ENCODE results near the gene NBAS.
A peak's percentile ranks its signal among the peaks of the same experiment; 100 is the strongest.

NBAS gene

GRCh38 chr2:15596968-15597367 lies 35.8 kb upstream of the NBAS start:
- peaks cover 10% of the 10 kb centered on the region for H3K4me1 ChIP-seq (ENCODE audit: insufficient read depth, low read length)
- no peak overlapping the region for H3K4me3 ChIP-seq (ENCODE audit: low read length)
- no peak overlapping the region for H2AFZ ChIP-seq (ENCODE audit: low read depth, low read length)
- H3K27me3 ChIP-seq (ENCODE audit: insufficient read depth, low read length) = no peaks in the 10 kb centered on the region
- peaks cover 76% of the 10 kb centered on the region for H3K36me3 ChIP-seq (ENCODE audit: insufficient read depth, low read length)
- H3K9me3 ChIP-seq (ENCODE audit: low read length) = no peaks in the 10 kb centered on the region

GRCh38 chr2:15596350-15596749 lies 35.2 kb upstream of the NBAS start:
- Histone ChIP-seq H2AFZ (ENCODE audit: low read depth, low read length) (no peak overlapping the region), H3K36me3 (ENCODE audit: insufficient read depth, low read length) (peaks cover 70% of the 10 kb centered on the region), H3K4me1 (ENCODE audit: insufficient read depth, low read length) (peaks cover 11% of the 10 kb centered on the region), H3K9me3 (ENCODE audit: low read length) (no peaks in the 10 kb centered on the region), H3K27me3 (ENCODE audit: insufficient read depth, low read length) (no peaks in the 10 kb centered on the region), H3K4me3 (ENCODE audit: low read length) (no peak overlapping the region)

DNA sequence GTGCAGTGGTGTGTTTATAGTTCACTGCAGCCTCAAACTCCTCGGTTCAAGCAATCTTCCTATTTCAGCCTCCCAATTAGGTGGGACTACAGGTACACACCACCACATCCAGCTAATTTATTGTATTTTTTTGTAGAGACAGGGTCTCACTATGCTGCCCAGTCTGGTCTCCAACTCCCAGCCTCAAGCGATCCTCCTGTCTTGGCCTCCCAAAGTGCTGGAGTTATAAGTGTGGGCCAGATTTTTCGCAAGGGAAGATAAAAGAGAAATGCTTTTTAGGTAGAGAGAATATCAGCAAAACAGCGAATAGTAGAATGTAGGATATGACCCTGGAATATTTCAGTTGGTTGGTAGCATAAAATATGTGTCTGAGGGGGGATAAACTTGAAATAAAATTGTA lies 34.8 kb upstream of the NBAS start:
- H3K4me3 ChIP-seq (ENCODE audit: low read length) = no peak overlapping the region
- H2AFZ ChIP-seq (ENCODE audit: low read depth, low read length) = no peak overlapping the region
- H3K36me3 ChIP-seq (ENCODE audit: insufficient read depth, low read length) = peaks cover 66% of the 10 kb centered on the region
- no peaks in the 10 kb centered on the region for H3K9me3 ChIP-seq (ENCODE audit: low read length)
- no peaks in the 10 kb centered on the region for H3K27me3 ChIP-seq (ENCODE audit: insufficient read depth, low read length)
- peaks cover 15% of the 10 kb centered on the region for H3K4me1 ChIP-seq (ENCODE audit: insufficient read depth, low read length)

DNA sequence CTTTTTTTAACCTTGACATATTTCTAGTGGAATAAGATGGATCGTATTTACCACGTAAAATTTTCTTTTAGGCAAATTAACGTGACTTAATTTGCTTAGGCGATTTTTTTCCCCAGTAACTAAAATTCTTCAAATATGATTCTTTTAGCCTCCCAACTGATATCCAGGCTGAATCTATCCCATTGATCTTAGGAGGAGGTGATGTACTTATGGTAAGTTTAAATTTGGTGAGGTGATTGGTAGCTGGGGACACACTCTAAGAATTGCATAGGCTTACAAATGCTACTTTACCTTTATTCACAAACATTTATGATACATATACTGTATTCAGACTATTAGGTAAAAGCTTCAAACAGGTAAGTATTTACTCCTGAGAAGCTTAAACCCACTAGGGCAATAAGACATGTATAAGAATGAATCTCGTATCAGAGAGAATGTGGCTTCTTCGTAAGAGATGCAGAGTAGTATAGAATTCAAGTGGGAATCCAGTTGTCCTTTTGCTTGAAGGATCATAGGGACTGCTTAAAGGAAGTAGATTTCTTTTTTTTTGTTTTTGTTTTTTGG lies 34.3 kb upstream of the NBAS start:
- Histone ChIP-seq H3K4me1 (ENCODE audit: insufficient read depth, low read length) (peaks cover 17% of the 10 kb centered on the region), H3K4me3 (ENCODE audit: low read length) (no peak overlapping the region), H3K27me3 (ENCODE audit: insufficient read depth, low read length) (no peaks in the 10 kb centered on the region), H3K36me3 (ENCODE audit: insufficient read depth, low read length) (peaks cover 62% of the 10 kb centered on the region), H3K9me3 (ENCODE audit: low read length) (no peaks in the 10 kb centered on the region), H2AFZ (ENCODE audit: low read depth, low read length) (no peak overlapping the region)

DNA sequence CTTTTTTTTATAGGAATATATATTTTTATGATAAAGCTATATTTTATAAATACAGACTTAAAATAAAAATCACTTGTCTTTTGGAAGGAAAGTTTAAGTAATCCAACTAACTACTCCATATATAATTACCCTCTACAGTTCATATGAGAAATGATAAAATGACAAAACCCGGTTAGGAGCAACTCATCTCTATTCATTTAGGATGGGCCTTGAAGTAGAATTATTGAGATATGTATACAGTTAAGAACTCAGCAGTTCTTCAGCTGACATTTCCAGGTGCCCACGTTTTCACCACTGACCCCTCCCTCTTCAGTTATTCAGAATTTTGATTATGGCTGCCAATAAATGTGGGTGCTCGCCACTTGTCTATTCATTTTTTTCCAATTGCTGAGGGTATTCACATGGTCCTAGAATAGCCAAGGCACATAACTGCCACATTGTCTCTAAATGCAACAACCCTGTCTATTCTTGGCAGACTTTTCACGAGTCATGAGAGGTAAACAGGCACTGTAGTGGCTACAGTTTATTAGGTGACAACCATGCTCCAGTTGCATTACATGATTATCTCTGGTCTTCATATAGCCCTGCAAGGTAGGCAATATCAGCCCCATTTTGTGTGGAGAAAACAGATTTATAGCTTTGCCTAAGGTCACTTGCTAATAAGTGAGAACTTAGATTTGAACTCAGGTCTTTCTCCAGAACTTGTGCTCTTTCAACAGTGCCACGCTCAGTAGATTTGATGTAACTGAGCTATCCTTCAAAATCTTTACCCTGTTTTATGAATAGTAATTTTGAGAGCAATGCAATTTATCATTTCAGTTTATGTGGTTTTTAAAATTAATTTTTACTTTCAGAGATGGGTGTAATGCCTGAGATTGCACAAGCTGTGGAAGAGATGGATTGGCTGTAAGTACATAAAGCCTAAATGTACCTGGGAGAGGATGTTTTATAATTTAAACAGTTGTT lies 33.4 kb upstream of the NBAS start:
- Histone ChIP-seq H2AFZ (ENCODE audit: low read depth, low read length) (no peak overlapping the region), H3K9me3 (ENCODE audit: low read length) (no peaks in the 10 kb centered on the region), H3K4me3 (ENCODE audit: low read length) (no peak overlapping the region), H3K27me3 (ENCODE audit: insufficient read depth, low read length) (no peaks in the 10 kb centered on the region), H3K4me1 (ENCODE audit: insufficient read depth, low read length) (peaks cover 17% of the 10 kb centered on the region), H3K36me3 (ENCODE audit: insufficient read depth, low read length) (peaks cover 53% of the 10 kb centered on the region)

GRCh38 chr2:15593327-15593705 lies 32.2 kb upstream of the NBAS start:
- Histone ChIP-seq H3K4me1 (ENCODE audit: insufficient read depth, low read length) (peaks cover 17% of the 10 kb centered on the region), H3K9me3 (ENCODE audit: low read length) (no peaks in the 10 kb centered on the region), H2AFZ (ENCODE audit: low read depth, low read length) (no peak overlapping the region), H3K36me3 (ENCODE audit: insufficient read depth, low read length) (peaks cover 42% of the 10 kb centered on the region), H3K27me3 (ENCODE audit: insufficient read depth, low read length) (no peaks in the 10 kb centered on the region), H3K4me3 (ENCODE audit: low read length) (peak overlapping the region; percentile 99)

GRCh38 chr2:15591692-15592463 lies 30.7 kb upstream of the NBAS start, which contains the start of gene DDX1:
TSS of gene DDX1 (plus strand) at chr2:15591868. CDS start at chr2:15591934, 66 bp downstream.
- H3K36me3 ChIP-seq (ENCODE audit: insufficient read depth, low read length) = peaks cover 28% of the 10 kb centered on the region
- peak within 1 kb of the TSS; percentile 49 for H2AFZ ChIP-seq (ENCODE audit: low read depth, low read length)
- H3K9me3 ChIP-seq (ENCODE audit: low read length) = no peaks in the 10 kb centered on the region
- H3K4me1 ChIP-seq (ENCODE audit: insufficient read depth, low read length) = peaks cover 17% of the 10 kb centered on the region
- H3K4me3 ChIP-seq (ENCODE audit: low read length) = peak within 1 kb of the TSS; percentile 99
- H3K27me3 ChIP-seq (ENCODE audit: insufficient read depth, low read length) = no peaks in the 10 kb centered on the region

GRCh38 chr2:15591373-15591691 lies 30.2 kb upstream of the NBAS start:
- H2AFZ ChIP-seq (ENCODE audit: low read depth, low read length) = peak overlapping the region; percentile 49
- H3K4me3 ChIP-seq (ENCODE audit: low read length) = peak overlapping the region; percentile 99
- H3K27me3 ChIP-seq (ENCODE audit: insufficient read depth, low read length) = no peaks in the 10 kb centered on the region
- peaks cover 23% of the 10 kb centered on the region for H3K36me3 ChIP-seq (ENCODE audit: insufficient read depth, low read length)
- no peaks in the 10 kb centered on the region for H3K9me3 ChIP-seq (ENCODE audit: low read length)
- H3K4me1 ChIP-seq (ENCODE audit: insufficient read depth, low read length) = peaks cover 17% of the 10 kb centered on the region

GRCh38 chr2:15588329-15588919 lies 27.3 kb upstream of the NBAS start:
- H3K4me1 ChIP-seq (ENCODE audit: insufficient read depth, low read length) = peaks cover 14% of the 10 kb centered on the region
- H3K36me3 ChIP-seq (ENCODE audit: insufficient read depth, low read length) = peaks cover 1% of the 10 kb centered on the region
- H3K4me3 ChIP-seq (ENCODE audit: low read length) = no peak overlapping the region

GRCh38 chr2:15584767-15585469 lies 23.8 kb upstream of the NBAS start:
- no peak overlapping the region for H2AFZ ChIP-seq (ENCODE audit: low read depth, low read length)
- H3K4me1 ChIP-seq (ENCODE audit: insufficient read depth, low read length) = no peaks in the 10 kb centered on the region
- H3K4me3 ChIP-seq (ENCODE audit: low read length) = no peak overlapping the region
- no peaks in the 10 kb centered on the region for H3K36me3 ChIP-seq (ENCODE audit: insufficient read depth, low read length)
- H3K9me3 ChIP-seq (ENCODE audit: low read length) = no peaks in the 10 kb centered on the region
- H3K27me3 ChIP-seq (ENCODE audit: insufficient read depth, low read length) = no peaks in the 10 kb centered on the region

More at GRCh38 chr2:15588329-15588919, 27.3 kb upstream of the NBAS start:
- no peaks in the 10 kb centered on the region for H3K27me3 ChIP-seq (ENCODE audit: insufficient read depth, low read length)
- peak overlapping the region; percentile 39 for H2AFZ ChIP-seq (ENCODE audit: low read depth, low read length)
- no peaks in the 10 kb centered on the region for H3K9me3 ChIP-seq (ENCODE audit: low read length)

DNA sequence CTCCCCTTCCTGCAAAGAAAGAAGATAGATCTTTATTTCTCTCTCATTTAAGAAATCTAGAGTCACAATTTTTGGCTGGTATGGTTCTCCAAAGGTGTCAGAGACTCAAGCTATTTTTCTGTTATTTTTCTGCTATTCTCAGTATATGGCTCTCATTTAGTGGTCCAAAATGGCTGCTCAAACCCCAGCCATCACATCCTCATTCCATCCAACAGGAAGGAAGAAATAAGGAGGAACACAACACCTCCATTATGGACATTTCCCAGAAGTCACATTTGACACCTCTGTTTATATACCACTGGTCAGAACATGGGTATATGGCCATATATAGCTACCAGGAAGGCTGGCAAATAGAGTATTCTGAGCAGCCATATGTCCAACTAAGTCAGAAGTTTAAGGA lies 23.2 kb upstream of the NBAS start:
- H3K4me3 ChIP-seq (ENCODE audit: low read length) = no peak overlapping the region
- no peaks in the 10 kb centered on the region for H3K4me1 ChIP-seq (ENCODE audit: insufficient read depth, low read length)
- no peaks in the 10 kb centered on the region for H3K27me3 ChIP-seq (ENCODE audit: insufficient read depth, low read length)
- H3K36me3 ChIP-seq (ENCODE audit: insufficient read depth, low read length) = no peaks in the 10 kb centered on the region
- H3K9me3 ChIP-seq (ENCODE audit: low read length) = no peaks in the 10 kb centered on the region
- no peak overlapping the region for H2AFZ ChIP-seq (ENCODE audit: low read depth, low read length)

DNA sequence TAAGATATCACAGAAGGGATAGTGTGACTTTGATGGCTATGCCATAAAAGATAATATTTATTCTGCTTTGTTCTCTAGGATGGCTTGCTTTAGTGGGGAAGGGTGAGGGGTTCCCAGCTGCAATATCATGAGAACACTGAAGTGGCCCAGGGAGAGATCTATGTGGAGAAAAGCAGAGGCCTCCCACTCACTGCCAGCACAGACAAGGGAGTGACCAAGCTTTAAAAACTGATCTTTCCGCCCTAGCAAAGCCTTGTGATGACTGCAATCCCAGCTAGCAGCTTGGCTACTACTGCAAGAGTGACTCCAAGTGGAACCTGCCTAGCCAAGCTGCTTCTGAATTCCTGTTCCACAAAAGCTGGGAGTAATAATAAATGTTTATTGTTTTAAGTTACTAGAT lies 22.7 kb upstream of the NBAS start:
- H3K27me3 ChIP-seq (ENCODE audit: insufficient read depth, low read length) = no peaks in the 10 kb centered on the region
- no peaks in the 10 kb centered on the region for H3K36me3 ChIP-seq (ENCODE audit: insufficient read depth, low read length)
- no peaks in the 10 kb centered on the region for H3K9me3 ChIP-seq (ENCODE audit: low read length)
- no peaks in the 10 kb centered on the region for H3K4me1 ChIP-seq (ENCODE audit: insufficient read depth, low read length)
- H3K4me3 ChIP-seq (ENCODE audit: low read length) = no peak overlapping the region
- no peak overlapping the region for H2AFZ ChIP-seq (ENCODE audit: low read depth, low read length)
